DMS153 (cell line): Measurements from ENCODE around the gene NDUFV1.

Source experiments
- DNase-seq: peaks from one replicate; lab custom pipeline; 2025; lab: John Stamatoyannopoulos, UW

NDUFV1 gene

DNA sequence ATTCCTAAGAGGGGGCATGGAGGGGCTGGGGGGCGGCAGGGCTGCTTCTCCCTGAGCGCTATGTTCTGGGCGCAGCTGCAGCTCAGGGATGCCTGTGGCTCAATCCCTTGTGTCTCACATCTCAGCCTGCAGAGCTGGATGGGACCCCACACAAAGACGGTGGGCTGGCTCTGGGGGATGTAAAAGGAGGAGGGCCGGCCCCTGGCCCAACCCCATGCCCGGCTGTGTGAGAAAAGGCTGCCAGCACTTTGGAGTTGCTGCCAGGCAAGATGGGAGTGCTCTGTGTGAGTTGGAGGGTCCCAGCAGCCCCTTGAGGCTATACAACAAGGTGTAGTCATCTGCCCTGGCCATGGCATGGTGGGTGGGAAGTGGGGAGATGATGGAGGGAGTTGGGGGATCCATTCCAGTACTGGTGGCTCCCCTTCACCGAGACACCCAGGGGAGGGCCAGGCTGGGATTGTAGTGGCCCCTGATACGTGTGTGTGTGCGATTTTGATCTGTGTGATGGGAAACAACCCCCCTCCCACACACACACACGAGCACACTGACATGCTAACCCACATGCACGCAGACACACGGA is 34.1 kb downstream of the NDUFV1 start:
- DNase-seq: no peak

DNA sequence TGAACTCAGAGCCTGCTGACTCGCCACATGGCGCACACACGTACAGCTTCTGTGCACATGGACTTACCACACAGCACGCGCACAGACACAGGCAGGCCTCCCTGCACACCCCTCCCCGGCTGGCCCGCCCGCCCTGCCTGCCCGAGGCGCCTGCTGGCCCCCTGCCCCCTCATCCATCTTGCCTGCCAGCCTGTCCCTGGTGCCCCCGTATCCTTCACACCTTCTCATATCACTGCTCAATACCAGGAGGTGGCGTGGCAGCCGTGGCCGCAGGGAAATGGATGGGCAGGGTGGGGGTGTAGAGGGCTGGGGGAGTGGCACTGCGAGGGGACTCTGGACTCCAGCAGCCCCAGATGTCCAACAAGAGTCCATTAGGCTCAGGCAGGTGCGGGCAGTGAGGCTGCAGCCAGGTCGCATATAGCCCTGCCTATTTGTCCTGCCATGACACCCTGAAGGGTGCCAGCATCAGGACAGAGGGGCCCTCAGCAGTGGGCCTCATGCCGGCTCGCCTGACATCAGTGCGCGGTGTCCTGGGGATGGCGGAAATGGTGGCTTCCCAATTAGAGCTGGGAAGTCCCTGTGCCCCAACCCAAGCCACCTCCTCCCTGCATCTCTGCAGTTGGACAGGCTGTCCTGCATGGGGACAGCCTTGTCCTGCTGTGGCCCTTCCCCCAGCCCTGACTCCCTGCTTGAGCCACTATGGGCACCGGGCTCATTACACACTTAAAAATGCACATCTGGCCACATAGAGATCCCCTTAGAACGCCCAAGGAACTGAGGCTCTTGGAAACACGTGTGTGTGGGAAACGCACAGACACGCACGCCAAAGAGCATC is 34.8 kb downstream of the NDUFV1 start:
- DNase-seq: no peak

DNA sequence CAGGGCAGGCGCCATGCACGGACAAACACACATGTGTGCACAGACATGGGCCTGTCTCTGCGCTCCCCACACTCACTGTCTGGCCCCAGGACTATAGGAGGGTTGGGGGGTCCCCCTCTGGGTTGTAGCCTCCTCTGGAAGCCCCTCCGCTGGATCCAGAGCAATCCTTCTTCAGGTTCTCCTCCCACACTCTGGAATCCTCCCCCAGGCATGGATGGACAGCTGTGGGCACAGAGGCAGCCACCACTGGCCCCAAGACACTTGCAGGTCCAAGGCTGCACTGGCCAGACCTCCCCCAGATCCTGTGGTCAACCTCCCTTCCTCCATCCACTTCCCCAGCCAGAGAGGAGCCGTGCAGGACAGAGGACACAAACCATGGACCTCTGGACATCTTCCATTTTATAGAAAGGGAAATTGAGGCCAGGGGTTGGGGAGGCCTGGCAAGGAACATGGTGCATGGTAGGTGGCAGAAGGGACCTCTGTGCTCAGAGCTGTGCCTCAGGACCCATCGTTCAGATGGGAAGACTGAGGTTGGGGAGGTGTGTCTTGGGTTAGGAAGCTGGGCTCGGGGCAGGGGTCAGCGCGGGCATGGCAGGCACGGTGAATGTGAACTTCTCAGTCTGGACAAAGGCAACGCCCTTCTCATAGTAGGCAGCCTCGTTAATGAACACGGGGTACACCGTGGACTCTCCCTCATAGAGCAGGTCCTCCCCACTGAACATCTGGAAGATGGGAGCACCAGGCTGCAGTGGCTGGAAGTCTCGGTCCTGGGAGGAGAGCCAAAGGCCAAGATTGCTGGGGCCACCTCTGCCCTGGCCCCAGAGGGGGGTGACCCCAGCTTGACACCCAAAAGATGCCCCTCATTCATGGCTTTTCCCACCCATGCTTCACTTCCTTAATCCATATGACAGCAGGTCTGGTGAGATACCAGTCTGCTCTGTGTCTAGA is 35.7 kb downstream of the NDUFV1 start:
- no peak for DNase-seq

DNA sequence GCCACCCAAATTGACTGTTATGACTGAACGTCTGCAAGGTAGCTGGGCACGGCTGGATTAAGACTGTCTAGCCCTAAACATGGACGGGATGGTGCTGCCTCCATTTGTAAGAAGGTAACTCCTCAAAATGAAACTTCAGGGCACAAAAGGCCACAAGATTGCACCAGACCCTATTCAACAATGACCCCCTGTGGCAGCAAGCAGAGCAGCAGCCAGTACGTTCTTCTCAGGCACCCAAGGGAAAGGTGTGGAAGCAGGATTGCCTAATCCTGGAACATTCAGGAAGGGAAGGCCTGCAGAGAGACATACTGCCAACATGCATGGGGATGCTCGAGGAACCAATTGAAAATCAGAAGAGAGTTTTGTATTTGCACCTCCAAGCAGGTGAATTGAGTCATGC is 37.3 kb downstream of the NDUFV1 start:
- DNase-seq: no peak

DNA sequence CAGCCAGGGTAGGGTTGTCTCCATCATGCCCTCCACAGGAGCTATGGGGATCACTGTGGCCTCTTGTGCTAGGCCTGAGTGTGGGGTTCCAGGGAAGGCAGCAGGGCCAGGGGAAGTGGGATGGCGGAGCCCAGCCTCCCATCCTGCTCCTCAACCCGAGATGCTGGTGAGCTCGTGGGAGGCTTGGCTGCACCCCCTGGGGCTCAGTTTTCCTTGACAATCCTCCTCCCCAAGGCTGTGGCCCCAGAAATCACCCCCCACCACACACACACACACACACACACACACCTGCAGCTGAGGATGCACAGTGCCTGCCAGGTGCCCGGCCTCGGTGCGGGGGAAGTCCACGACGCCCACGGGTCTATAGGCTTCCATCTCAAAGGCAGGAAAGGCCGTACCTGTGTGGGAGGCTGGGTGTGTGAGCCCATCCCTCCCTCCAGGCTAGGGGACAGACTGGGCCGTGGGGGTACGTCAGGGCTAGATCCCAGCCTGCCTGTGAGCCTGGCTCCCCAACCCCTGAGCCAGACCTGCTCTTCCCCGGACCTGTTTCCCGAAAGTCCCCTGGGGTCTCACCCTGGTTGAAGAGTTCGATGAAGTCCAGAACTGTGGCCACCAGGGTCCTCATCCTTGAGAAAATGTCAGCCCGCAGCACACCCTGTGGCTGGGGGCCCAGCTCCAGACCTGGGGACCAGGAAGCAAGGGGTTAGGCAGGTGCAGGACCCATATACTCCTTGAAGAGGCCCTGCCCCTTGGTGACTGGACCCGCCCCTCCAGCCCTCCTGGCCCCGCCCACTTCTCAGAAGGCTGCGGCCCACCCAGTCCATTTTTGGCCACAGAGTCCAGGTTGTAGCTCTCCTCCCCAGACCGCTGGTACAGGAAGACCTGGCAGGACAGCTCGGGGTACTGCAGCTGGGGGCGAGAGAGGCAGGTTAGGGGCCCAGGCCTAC is 38.0 kb downstream of the NDUFV1 start:
- DNase-seq: no peak

DNA sequence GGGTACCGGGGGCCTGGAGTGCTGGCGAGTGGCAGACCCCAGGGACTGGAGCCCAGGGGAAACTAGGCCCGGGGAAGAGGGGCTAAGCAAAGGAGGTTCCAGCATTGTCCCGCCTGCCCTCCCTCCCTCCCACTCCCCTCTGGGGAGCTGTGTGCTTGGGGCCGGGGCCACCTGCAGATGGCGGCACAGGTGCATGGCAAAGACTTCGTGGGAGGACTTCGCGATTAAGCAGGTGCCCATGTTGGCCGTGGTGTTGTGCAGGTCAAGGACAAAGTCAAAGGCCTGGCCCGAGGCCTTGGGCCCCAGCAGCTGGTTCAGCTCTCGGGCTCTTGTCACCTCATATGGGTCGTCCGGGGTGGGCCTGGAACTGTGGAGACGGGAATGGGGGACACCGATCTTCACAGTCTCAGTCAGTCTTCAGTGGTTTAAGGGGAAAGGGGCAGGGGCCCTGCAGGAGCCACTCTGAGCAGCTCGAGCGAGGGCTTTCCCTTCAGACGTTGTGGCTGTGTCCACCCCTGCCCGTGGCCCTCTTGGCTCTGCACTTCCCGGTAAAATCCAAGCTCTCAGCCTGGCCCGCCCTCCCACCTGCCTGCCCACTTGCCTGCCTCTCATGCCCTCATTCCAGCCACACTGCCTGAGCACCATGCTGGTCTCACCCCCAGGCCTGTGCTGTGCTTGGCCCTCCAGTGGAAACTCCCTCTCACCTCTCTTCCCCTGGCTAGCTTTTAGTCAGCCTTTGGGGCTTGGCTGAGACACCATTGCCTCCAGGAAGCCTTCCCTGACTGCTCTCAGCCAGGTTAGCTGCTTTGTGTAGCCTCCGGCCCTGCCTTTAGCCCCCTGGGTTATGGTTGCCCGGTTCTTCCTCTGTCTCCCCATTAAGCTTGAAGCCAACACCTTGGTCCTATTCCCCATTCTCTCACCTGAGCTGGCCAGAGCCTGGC is 39.1 kb downstream of the NDUFV1 start:
- DNase-seq: no peak

DNA sequence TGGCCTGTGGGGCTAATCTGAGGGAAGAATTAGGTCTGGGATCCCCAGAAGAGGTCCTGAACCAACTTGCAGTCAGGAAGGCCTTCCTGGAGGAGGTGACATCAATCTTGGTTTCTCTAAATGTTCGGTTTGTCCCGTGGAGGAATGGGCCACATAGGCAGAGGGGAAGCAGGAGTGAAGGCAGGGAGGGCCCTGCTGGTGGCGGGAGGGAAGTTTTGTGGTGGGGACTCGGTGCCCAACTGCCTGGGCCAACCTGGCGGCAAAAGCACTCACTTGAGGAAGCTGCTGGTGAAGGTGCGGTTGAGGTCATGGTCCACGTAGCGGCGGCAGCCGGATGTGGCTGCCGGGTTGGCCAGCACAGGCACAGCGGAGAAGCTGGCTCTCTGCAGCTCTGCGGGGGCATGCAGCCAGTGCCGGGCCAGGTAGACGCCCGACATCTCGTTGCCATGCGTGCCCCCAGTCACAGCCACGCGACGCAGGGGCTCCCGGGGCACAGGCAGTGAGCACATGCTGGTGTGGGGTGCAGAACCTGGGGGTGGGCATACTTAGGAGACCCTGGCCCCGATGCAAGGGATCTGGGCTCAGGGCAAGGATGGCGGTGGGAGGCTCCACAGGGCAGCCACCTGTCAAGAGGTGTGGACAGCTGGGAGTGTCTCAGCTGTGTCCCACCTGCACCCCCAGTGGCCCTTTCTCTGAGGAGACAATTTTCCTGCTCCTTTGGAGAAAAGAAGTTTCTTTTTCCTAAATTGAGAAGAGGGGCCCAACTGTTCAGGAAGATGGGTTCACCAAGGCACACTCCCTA is 40.0 kb downstream of the NDUFV1 start:
- DNase-seq: no peak

DNA sequence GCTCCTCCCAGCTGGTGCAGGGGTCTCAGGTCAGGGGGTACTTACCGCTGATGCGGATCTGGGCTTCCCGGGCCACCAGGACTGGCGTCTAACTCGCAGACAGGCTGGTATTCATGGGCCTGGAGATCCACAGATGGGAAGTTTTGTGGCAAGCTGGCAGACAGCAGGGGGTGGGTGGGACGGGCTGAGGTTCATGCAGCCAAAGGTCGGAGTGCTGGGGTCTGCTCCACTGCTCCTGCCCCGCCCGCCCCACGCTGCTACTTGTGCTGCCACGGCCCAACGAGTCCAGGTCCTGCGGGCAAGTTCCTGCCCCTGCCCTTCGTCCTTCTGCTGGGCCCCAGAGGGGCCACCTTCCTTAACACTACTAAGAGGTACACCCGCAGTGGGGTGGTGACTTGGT is 40.7 kb downstream of the NDUFV1 start:
- DNase-seq: no peak

DNA sequence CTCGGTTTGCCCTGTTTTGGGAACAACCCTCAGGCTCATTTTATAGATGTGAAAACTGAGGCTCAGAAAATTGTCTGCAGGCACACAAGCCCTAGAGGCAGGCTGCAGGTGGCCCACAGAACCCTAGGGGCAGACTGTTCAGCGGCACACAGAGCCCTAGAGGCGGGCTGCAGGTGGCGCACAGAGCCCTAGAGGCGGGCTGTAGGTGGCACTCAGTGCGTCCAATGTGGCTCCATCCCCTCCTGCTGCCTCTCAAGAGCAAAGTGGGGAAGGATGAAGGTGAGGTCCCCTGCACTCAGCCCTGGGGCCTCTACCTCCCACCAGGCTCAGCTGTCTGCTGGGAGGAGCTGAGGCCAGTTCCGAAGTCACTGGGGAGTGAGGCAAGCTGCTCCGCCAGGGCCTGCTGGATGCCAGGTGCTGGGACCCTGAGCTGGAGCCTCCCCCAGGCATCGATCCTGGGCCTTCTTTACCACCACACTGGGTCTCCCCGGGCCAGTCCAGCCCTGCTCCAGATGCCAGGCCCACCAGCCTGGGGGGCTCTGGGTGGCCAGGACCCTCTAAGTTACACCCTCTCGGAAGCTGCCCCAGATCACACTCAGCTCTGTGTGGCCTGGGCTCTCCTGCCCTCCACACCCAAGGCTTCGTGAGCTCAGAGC is 41.5 kb downstream of the NDUFV1 start:
- DNase-seq: no peak

DNA sequence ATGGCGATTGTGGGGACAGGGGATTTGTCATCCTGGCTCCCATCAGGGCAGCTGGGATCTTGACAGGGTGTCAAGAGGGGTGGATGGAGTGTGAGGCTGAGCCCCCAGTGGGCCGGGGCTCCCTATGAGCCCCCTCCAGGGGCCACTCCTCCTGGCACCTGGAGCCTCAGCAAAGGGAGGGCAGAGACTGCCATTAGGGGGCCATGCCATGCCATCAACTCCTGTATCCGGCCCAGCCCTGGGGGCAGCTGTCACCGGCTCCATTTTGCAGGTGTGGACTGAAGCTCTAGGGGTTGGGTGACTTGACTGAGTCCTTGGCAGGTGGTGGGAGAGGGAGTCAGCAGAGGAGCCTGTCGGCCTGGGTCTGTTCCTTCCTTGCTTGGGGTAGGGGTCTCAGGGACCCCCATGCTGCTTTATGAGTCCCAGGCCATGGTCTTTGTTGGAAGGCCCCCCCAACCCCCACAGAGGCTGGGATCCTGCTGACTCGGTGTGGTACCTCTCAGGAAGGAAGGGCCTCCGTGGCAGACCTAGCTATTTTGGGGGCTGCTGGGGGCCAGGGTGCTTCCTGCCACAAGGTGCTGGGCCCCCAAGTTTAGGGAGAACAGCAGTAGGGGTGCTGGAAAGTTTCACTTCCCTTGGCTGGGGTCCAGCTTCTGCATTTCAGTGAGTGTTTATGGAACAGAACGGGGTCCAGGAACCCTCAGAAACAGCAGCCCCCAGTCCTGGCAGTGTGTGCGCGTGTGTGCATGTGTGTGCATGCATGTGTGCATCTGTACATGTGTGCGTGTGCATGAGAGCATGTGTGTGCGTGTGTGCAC is 42.3 kb downstream of the NDUFV1 start:
- DNase-seq: no peak

DNA sequence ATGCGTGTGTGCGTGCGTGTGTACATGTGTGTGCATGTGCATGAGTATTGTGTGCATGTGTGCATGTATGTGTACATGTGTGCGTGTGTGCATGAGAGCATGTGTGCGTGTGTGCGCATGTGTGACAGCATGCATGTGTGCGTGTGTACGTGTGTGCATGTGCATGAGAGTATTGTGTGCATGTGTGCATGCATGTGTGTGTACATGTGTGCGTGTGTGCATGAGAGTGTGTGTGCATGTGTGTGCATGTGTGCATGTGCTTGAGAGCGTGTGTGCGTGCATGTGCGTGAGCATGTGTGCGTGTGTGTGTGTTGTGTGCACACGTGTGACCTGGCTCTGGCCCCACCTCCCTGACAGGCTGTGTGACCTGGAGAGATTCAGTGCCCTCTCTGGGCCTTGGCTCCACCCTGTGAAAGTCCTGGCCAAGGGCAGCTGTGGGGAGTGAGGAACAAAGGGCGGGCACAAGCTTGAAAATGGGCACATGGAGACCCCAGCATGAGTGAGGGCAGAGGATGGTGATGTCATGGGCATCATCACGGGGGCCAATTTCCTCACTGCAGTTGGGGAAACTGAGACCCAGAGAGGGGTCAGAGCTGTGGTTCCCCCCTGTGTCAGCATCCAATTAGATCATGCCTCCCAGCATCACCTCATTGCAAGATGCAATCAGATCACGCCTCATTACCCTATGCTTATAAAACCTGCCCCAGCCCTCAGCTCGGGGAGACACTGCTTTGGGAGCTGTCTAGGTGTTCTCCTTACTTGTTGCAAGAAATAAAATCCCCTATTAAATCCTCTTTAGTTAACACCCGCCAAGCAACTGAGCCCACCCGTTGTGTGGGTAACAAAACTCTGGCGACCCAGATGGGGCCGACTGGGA is 43.1 kb downstream of the NDUFV1 start:
- no peak for DNase-seq

DNA sequence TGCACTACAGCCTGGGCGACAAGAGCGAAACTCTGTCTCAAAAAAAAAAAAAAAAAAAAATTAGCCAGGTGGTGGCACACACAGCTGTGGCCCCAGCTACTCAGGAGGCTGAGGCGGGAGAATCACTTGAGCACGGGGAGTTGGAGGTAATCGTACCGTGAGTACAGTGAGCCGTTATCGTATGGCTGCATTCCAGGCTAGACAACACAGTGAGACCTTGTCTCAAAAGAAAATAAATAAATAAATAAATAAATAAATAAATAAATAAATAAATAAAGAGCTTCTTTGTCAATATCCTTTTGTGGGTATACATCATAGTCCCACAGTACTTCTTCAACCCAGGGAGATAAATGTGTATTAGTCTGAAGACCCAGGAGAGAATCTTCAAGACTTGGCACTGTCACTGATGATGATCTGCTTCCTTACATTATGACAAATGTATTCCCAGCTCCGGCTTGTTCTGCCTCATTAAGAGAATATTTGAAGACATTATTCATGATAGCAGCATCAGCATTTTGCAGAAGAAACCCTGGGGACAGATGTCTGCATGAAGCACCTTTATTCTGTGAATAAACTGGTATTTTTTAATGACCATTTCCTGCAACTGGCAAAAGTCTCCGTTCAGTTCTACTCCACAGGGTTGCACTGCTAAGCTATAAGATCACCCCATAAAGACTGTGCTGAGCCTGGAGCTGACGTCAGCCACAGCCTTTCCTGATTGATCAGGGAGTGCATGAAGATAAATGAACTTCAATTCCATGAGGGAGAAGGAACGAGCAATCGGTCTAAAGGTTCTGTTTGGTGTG is 45.4 kb downstream of the NDUFV1 start:
- no peak for DNase-seq

DNA sequence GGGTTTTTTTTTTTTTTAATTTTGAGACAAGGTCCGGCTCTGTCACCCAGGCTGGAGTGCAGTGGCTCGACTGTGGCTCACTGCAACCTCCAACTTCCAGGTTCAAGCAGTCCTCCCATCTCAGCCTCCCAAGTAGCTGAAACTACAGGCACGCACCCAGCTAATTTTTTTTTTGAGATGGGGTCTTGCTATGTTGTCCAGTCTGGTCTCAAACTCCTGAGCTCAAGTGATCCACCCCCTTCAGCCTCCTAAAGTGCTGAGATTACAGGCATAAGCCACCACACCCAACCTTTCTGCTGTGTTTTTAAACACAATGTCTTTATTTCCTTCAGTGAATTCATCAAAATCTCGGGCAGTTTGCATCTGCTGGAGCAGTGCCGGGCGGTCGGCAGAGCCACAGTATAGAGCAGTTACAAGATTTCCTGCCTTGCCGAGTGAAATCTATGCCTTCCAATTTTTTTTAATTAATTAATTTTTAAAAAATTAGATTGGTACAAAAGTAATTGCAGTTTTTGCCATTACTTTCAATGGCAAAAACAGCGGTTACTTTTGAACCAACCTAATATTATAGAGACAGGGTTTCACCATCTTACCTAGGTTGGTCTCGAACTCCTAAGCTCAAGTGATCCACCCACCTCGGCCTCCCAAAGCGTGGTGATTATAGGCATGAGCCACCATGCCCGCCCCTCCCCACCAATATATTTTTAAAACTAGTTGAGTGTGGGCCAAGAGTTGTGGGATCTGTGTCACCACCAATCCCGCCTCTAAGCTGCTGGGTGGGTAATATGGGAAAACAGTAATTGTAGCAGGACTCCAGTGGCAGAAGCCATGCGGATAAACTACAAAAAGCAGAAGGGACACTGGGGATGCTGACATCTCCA is 46.5 kb downstream of the NDUFV1 start:
- no peak for DNase-seq

DNA sequence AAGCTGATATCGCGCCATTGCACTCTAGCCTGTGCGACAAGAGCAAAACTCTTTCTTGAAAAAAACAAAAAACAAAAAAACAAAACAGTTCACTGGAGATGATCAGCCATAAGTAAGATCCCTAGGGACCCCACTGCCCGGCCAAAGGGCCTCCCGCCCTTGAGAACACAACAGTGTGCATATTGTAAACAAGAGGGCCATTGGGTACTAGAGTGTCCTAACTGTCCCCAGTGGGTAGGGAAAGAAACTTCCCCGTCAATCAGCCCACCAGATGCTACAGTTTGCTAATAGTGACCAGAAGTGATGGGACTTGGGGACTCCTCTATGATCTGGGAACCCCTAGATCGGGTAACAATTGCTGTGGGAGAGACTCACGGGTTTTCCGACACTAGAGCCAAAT is 47.5 kb downstream of the NDUFV1 start:
- no peak for DNase-seq

DNA sequence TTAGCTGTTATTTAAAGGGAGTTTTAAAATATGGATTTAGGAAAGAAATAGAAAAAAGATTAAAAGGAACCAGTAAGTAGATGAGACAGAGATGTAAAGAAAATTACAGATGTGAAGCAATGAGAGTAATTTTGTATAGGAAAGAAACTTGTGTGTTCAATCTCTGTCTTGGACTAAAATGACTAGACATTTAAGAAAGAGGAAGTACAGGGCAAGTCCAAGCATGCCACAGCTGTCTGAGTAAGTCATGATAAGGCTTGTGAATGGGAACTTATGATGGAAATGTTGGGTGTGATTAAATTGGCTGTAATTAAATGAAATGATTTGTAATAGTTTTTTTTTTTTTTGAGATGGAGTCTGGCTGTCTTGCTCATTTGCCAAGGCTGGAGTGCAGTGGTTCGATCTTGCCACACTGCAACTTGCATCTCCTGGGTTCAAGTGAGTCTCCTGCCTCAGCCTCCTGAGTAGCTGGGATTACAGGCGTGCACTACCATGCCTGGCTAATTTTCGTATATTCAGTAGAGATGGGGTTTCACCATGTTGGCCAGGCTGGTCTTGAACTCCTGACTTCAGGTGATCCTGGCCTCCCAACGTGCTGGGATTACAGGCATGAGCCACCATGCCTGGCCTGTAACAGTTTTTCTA is 49.7 kb downstream of the NDUFV1 start:
- no peak for DNase-seq
